Tibial nerve (tissue), 4 donors: ENCODE results near the gene C1orf174. TPM values are rescaled to one million over a fixed set of nuclear protein-coding genes. Genes with fewer than 3 reads are reported as not detected.

Experiments
- DNase-seq, 2 donors: peaks; one replicate each; pipeline ENCODE4 v3.0.0-alpha.2; 2019; ENCODE audit warnings: low spot score in 2 of 2
- H3K27ac ChIP-seq, 4 donors: fragments of 200-600 bp; sonication (generic) in 3 of 4; one replicate each; pipeline ENCODE4 v1.5.1; 2017 to 2019; ENCODE audit warnings: mild to moderate bottlenecking in 1 of 4
- H3K27me3 ChIP-seq, 2 donors: fragments of 200-600 bp; sonication (generic) in 1 of 2; one replicate each; pipeline versions ENCODE4 v1.5.1 to v1.6.0; 2017 to 2019
- H3K36me3 ChIP-seq, 3 donors: fragments of 200-600 bp; sonication (generic); one replicate each; pipeline ENCODE4 v1.5.1; 2018 to 2019
- H3K4me1 ChIP-seq, 4 donors: fragments of 200-600 bp; sonication (generic) in 3 of 4; one replicate each; pipeline ENCODE4 v1.5.1; 2017 to 2019
- H3K4me3 ChIP-seq, 4 donors: fragments of 200-600 bp; sonication (generic) in 3 of 4; one replicate each; pipeline ENCODE4 v1.5.1; 2017 to 2019; ENCODE audit warnings: mild to moderate bottlenecking in 1 of 4, moderate library complexity in 1 of 4
- H3K9me3 ChIP-seq, 4 donors: fragments of 200-600 bp; sonication (generic) in 3 of 4; one replicate each; pipeline ENCODE4 v1.5.1; 2017 to 2019
- EP300 ChIP-seq, 2 donors: sonication (generic); formaldehyde crosslinking; IDR thresholded peaks; one replicate each; pipeline ENCODE4 v1.6.1; 2017; ENCODE audit warnings: antibody characterized with exemption in 2 of 2, mild to moderate bottlenecking in 1 of 2
- POLR2A ChIP-seq, 2 donors: fragments of 450-650 bp; IDR thresholded peaks; one replicate each; pipeline ENCODE4 v1.6.1; 2017; ENCODE audit warnings: antibody characterized with exemption in 2 of 2, mild to moderate bottlenecking in 2 of 2, moderate library complexity in 2 of 2
- WGBS, 2 donors: methylation state at CpG; one replicate each; pipeline ENCODE4 v1.1.5; 2018; 5-methylcytosine and 5-hydroxymethylcytosine counted together
- total RNA-seq, 4 donors: library from RNA; depleted of rRNA; stranded (reverse); fragments of >200 nt; gene quantifications; one replicate each; pipeline ENCODE4 v1.1.0, GENCODE V29; 2016
- TF ChIP-seq, protein P1 (sequence below), 5 experiments: fragments of 200-600 bp in 3 of 5; fragments of 450-650 bp in 2 of 5; sonication (generic) in 3 of 5; IDR thresholded peaks; one replicate each; pipeline ENCODE4 v1.5.1; 2016 to 2019; ENCODE audit warnings: antibody characterized with exemption in 5 of 5, mild to moderate bottlenecking in 3 of 5, moderate library complexity in 2 of 5

Gene C1orf174
- total RNA-seq, 4 donors from 2014 or later: 18.2 to 24.6 (median 19.1) TPM

DNA sequence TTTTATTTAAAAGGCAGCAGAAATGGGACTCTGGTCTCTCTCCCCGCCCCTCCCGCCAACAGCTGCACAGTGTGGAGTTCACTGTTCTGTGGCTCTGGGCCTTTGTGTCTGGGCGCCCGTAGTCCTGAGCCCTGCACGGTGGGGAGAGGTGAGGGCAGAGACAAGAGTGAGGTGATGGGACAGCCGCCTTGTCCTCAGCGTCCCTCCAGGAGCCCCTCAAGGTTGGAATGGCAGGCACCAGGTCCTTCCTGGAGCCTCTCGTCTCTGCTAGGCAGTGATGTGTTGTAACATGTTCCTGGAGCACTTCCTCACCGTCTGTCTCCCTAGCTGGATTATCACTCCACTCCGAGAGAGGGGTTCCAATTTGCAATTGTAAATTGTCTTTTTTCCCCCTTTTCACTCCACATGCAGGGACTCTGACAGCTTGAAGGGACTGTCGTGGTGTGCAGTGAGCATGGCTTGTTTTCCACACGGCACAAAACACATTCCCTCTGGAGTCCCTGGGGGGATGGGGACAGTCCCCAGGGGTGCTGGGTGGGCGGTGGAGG is 44.6 kb upstream of the C1orf174 start:
- Histone ChIP-seq H3K27ac (no peak overlapping the region), H3K4me1 (no peaks in the 10 kb centered on the region), H3K27me3 (no peaks in the 10 kb centered on the region), H3K9me3 (peaks cover 0 to 6% (median 0%) of the 10 kb centered on the region in 4 donors), H3K36me3 (no peaks in the 10 kb centered on the region), H3K4me3 (no peak overlapping the region)
- TF ChIP-seq POLR2A (IDR thresholded peaks at IDR 0.05): no peak
- TF ChIP-seq, protein P1, sequence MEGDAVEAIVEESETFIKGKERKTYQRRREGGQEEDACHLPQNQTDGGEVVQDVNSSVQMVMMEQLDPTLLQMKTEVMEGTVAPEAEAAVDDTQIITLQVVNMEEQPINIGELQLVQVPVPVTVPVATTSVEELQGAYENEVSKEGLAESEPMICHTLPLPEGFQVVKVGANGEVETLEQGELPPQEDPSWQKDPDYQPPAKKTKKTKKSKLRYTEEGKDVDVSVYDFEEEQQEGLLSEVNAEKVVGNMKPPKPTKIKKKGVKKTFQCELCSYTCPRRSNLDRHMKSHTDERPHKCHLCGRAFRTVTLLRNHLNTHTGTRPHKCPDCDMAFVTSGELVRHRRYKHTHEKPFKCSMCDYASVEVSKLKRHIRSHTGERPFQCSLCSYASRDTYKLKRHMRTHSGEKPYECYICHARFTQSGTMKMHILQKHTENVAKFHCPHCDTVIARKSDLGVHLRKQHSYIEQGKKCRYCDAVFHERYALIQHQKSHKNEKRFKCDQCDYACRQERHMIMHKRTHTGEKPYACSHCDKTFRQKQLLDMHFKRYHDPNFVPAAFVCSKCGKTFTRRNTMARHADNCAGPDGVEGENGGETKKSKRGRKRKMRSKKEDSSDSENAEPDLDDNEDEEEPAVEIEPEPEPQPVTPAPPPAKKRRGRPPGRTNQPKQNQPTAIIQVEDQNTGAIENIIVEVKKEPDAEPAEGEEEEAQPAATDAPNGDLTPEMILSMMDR (IDR thresholded peaks at IDR 0.05): no peak
- 62 to 65% methylated on average over 13 of the region's 13 CpGs for WGBS, 2 donors
- no peak for DNase-seq

DNA sequence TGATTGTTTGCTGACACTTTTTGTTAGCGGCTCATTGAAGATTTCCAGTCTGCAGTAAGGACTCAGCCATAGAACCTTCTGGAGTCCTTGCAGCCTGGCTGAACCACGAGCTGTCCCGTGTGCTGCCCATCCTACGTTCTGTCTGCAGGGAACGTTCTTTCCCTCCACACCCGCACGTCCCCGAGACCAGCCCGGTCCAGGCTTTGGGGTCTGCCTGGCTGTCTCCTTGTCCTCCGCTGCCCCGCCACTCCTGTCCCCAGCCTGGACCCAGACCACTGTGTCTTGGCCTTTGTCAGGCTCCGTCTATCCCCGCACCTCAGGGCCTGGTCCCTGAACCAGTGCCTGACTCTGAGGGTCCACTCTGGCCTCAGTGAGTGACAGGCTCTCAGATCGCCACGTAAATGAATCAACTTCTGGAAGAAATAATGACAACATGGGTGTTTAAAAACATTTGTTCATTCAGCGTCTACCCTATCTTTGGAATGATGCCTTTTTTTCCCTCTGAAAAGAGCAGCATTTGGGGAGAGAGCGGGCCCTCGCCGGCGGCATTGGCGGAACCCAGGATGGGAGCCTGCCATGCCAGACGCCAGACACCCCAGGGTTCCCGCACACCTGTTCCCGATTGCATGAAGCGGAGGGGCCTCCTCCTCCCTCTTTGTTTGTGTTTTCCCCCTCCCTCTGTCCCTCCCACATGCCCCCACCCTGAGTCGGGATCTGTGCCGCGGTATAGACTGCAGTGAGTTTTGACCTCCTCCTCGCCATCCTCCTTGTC is 43.9 kb upstream of the C1orf174 start:
- TF ChIP-seq POLR2A (IDR thresholded peaks at IDR 0.05) (no peak), EP300 (IDR thresholded peaks at IDR 0.05) (no peak)
- TF ChIP-seq, protein P1 (IDR thresholded peaks at IDR 0.05): no peak
- no peaks in the 10 kb centered on the region for H3K27me3 ChIP-seq

DNA sequence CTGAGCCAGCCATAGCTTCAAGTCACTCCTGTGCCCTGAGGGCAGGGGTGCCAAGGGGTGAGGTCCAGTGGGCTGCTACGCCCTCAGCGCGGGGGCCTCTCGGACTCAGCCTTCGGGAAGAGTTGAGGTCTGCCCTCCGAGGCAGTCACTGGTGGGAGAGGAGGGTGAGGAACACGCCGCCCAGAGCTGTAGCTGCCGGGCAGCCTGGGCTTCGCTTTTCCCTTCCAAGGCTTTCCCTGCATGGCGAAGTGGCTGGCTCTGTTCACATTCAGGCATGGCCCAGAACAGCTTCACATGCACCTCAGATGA is 43.0 kb upstream of the C1orf174 start:
- no peak overlapping the region for H3K4me3 ChIP-seq
- WGBS, 2 donors: 74 to 87% methylated on average over 6 to 11 of the region's 11 CpGs
- H3K27me3 ChIP-seq: no peaks in the 10 kb centered on the region
- DNase-seq: no peak
- H3K27ac ChIP-seq: no peak overlapping the region
- TF ChIP-seq EP300 (IDR thresholded peaks at IDR 0.05) (no peak), POLR2A (IDR thresholded peaks at IDR 0.05) (no peak)
- TF ChIP-seq, protein P1 (IDR thresholded peaks at IDR 0.05): no peak
- H3K36me3 ChIP-seq: no peaks in the 10 kb centered on the region
- no peaks in the 10 kb centered on the region for H3K9me3 ChIP-seq
- H3K4me1 ChIP-seq: no peaks in the 10 kb centered on the region

More for the DNA sequence above, 43.9 kb upstream of the C1orf174 start:
- Histone ChIP-seq H3K27ac (no peak overlapping the region), H3K4me3 (no peak overlapping the region), H3K9me3 (peaks cover 0 to 3% (median 0%) of the 10 kb centered on the region in 4 donors), H3K36me3 (no peaks in the 10 kb centered on the region), H3K4me1 (no peaks in the 10 kb centered on the region)
- DNase-seq: no peak
- WGBS, 2 donors: 76 to 77% methylated on average over 29 of the region's 29 CpGs

DNA sequence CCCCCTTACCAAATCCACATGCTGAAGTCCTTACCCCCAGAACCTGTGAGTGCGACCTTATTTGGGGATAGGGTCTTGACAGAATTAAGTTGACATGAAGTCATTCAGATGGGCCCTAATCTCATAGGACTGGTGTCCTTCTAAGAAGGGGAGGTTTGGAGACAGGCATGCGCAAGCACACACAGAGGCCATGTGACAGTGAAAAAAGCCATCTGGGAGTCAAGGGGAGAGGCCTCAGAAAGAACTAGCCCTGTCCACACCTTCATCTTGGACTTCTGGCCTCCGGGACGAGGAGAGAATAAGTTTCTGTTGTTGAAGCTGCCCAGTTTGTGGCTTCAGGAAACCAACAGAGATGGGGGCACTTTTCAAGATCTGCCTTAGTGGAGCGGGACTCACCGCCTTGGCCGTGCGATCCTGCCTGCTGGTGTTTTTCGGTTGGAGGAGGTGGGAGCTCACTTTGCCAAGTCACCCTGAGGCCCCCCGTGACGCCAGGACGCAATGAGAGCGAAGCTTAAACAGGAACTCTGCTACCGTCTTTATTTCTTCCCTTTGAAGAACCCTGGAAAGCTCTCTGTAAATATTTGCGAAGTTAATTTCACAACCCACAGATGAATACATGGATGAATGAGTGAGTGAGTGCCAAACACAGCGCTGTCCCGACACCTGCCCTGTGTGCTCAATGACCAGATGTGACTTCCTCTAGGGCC is 42.5 kb upstream of the C1orf174 start:
- Histone ChIP-seq H3K27me3 (no peaks in the 10 kb centered on the region), H3K9me3 (peaks cover 0 to 2% (median 0%) of the 10 kb centered on the region in 4 donors), H3K27ac (no peak overlapping the region), H3K36me3 (no peaks in the 10 kb centered on the region), H3K4me3 (no peak overlapping the region), H3K4me1 (no peaks in the 10 kb centered on the region)
- DNase-seq: no peak
- 69 to 73% methylated on average over 17 of the region's 17 CpGs for WGBS, 2 donors
- TF ChIP-seq POLR2A (IDR thresholded peaks at IDR 0.05) (no peak), EP300 (IDR thresholded peaks at IDR 0.05) (no peak)
- TF ChIP-seq, protein P1 (IDR thresholded peaks at IDR 0.05): no peak
